OCI-LY7 (cell line): ENCODE results near the gene SCG3. TPM values are rescaled to one million over a fixed set of nuclear protein-coding genes. Genes with fewer than 3 reads are reported as not detected.
A peak's percentile ranks its signal among the peaks of the same experiment; 100 is the strongest.

Experiments used
- BruUV-seq: library from RNA; stranded (reverse); fragments of 400-500 nt; replicated peaks from 2 replicates; lab custom pipeline; 2021; lab: Mats Ljungman, UMichigan
- CTCF ChIA-PET: fragments of 300-600 bp; sonication (Branson Sonifier 250); formaldehyde crosslinking; loops from one replicate; lab custom pipeline; 2022; ENCODE audit warnings: antibody characterized with exemption; ENCODE audit not compliant: unreplicated experiment; lab: Charles Lee
- POLR2A ChIA-PET: fragments of 300-600 bp; sonication (Branson Sonifier 250); formaldehyde crosslinking; loops from one replicate; lab custom pipeline; 2022; ENCODE audit warnings: antibody characterized with exemption; lab: Charles Lee
- DNase-seq: peaks from one replicate; pipeline ENCODE4 v3.0.0-alpha.2; 2015; ENCODE audit warnings: low spot score
- H2AFZ ChIP-seq: fragments of 200-600 bp; sonication (generic), shearing (Covaris generic); 2 replicates; pipeline ENCODE4 v1.6.1; 2014; ENCODE audit warnings: mild to moderate bottlenecking, antibody characterized with exemption, low read length, moderate library complexity
- H3K27ac ChIP-seq: fragments of 200-600 bp; sonication (generic); 2 replicates; pipeline ENCODE4 v1.5.1; 2014; ENCODE audit warnings: mixed run types, low read depth, mild to moderate bottlenecking, moderate library complexity, low read length, inconsistent platforms; ENCODE audit not compliant: poor library complexity, severe bottlenecking
- H3K36me3 ChIP-seq: fragments of 200-600 bp; sonication (generic); 2 replicates; pipeline ENCODE4 v1.6.1; 2014; ENCODE audit warnings: mild to moderate bottlenecking, antibody characterized with exemption, low read length, moderate library complexity, mixed read lengths; ENCODE audit not compliant: insufficient read depth
- H3K4me1 ChIP-seq: fragments of 200-600 bp; sonication (generic); 2 replicates; pipeline ENCODE4 v1.5.1; 2014; ENCODE audit warnings: mild to moderate bottlenecking, low read length; ENCODE audit not compliant: insufficient read depth, poor library complexity, severe bottlenecking
- H3K4me2 ChIP-seq: fragments of 200-600 bp; sonication (generic); 2 replicates; pipeline ENCODE4 v1.6.1; 2014; ENCODE audit warnings: mild to moderate bottlenecking, low read length
- H3K4me3 ChIP-seq: fragments of 200-600 bp; sonication (generic); 2 replicates; pipeline ENCODE4 v1.5.1; 2014; ENCODE audit warnings: mild to moderate bottlenecking, low read depth, low read length; ENCODE audit not compliant: poor library complexity, severe bottlenecking
- H3K79me2 ChIP-seq: fragments of 200-600 bp; sonication (generic); 2 replicates; pipeline ENCODE4 v1.6.1; 2016; ENCODE audit warnings: low read depth, mild to moderate bottlenecking, low read length, moderate library complexity, mixed read lengths; ENCODE audit not compliant: insufficient read depth
- H3K9me2 ChIP-seq: fragments of 200-600 bp; sonication (generic); 2 replicates; pipeline ENCODE4 v1.6.1; 2016; ENCODE audit warnings: mild to moderate bottlenecking, low read length, mixed read lengths; ENCODE audit not compliant: insufficient read depth
- H3K9me3 ChIP-seq: fragments of 200-600 bp; sonication (generic); 2 replicates; pipeline ENCODE4 v1.6.1; 2014; ENCODE audit warnings: mild to moderate bottlenecking, mixed run types, low read length, mixed read lengths
- H4K20me1 ChIP-seq: fragments of 200-600 bp; sonication (generic); 2 replicates; pipeline ENCODE4 v1.6.1; 2014; ENCODE audit warnings: mild to moderate bottlenecking, antibody characterized with exemption, low read length, moderate library complexity, mixed read lengths; ENCODE audit not compliant: insufficient read depth
- EZH2phosphoT487 ChIP-seq: fragments of 200-600 bp; sonication (generic); IDR thresholded peaks from 2 replicates; pipeline ENCODE4 v1.6.1; 2018; ENCODE audit warnings: low read depth, borderline replicate concordance, mild to moderate bottlenecking, mixed run types, antibody characterized with exemption, low read length, moderate library complexity, mixed read lengths
- intact Hi-C: fragments of 100-400 bp; cut with micrococcal nuclease; formaldehyde crosslinking; loops from one replicate; pipeline ENCODE4 v1.10.0; 2022; ENCODE audit not compliant: unreplicated experiment
- total RNA-seq, 2 experiments: library from RNA; depleted of rRNA in 1 of 2; stranded (reverse); fragments of >200 nt in 1 of 2; shearing (Covaris generic) in 1 of 2; gene quantifications; 2 replicates each; pipeline ENCODE4 v1.2.3, GENCODE V29; 2014 to 2022
- TF ChIP-seq, protein P1 (sequence below): fragments of 200-600 bp; sonication (generic); conservative IDR thresholded peaks from 2 replicates; pipeline ENCODE4 v1.5.1; 2014; ENCODE audit warnings: mild to moderate bottlenecking, antibody characterized with exemption, low read length, moderate library complexity, mixed read lengths

The SCG3 gene
- total RNA-seq, 2 experiments from 2014 or later: not detected

- TF ChIP-seq, protein P1, sequence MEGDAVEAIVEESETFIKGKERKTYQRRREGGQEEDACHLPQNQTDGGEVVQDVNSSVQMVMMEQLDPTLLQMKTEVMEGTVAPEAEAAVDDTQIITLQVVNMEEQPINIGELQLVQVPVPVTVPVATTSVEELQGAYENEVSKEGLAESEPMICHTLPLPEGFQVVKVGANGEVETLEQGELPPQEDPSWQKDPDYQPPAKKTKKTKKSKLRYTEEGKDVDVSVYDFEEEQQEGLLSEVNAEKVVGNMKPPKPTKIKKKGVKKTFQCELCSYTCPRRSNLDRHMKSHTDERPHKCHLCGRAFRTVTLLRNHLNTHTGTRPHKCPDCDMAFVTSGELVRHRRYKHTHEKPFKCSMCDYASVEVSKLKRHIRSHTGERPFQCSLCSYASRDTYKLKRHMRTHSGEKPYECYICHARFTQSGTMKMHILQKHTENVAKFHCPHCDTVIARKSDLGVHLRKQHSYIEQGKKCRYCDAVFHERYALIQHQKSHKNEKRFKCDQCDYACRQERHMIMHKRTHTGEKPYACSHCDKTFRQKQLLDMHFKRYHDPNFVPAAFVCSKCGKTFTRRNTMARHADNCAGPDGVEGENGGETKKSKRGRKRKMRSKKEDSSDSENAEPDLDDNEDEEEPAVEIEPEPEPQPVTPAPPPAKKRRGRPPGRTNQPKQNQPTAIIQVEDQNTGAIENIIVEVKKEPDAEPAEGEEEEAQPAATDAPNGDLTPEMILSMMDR: no peak
- TF ChIP-seq EZH2phosphoT487: no peak
- Histone ChIP-seq H4K20me1 (no peaks in the 10 kb centered on the region), H3K9me3 (no peaks in the 10 kb centered on the region), H3K4me2 (no peak overlapping the region), H3K36me3 (no peaks in the 10 kb centered on the region), H3K4me1 (no peaks in the 10 kb centered on the region), H3K4me3 (no peak overlapping the region), H3K9me2 (no peaks in the 10 kb centered on the region), H3K27ac (no peak overlapping the region), H3K79me2 (no peaks in the 10 kb centered on the region), H2AFZ (no peak overlapping the region)
- DNase-seq: no peak
- BruUV-seq: no TSS peak
- intact Hi-C loops: loop anchor here (10.0 kb wide), 1 partner anchor 84 kb away; no protein-coding TSS in a partner anchor
- CTCF ChIA-PET: no interaction called here
- POLR2A ChIA-PET: interaction anchor here (0.6 kb wide), 1 partner anchor 632 kb away, joined by 4 read pairs; no protein-coding TSS in a partner anchor
Observed at GRCh38 chr15:51738553-51738952, 57.2 kb downstream of the SCG3 start.

- POLR2A ChIA-PET: interaction anchor here (0.6 kb wide), 1 partner anchor 633 kb away, joined by 4 read pairs; no protein-coding TSS in a partner anchor
- H3K4me3 ChIP-seq: no peak overlapping the region
Observed at GRCh38 chr15:51739061-51739712, 57.9 kb downstream of the SCG3 start.

More at GRCh38 chr15:51739061-51739712, 57.9 kb downstream of the SCG3 start:
- Histone ChIP-seq H3K9me3 (no peaks in the 10 kb centered on the region), H2AFZ (no peak overlapping the region), H4K20me1 (no peaks in the 10 kb centered on the region), H3K27ac (no peak overlapping the region), H3K9me2 (no peaks in the 10 kb centered on the region), H3K79me2 (no peaks in the 10 kb centered on the region), H3K36me3 (no peaks in the 10 kb centered on the region), H3K4me2 (no peak overlapping the region), H3K4me1 (no peaks in the 10 kb centered on the region)
- intact Hi-C loops: loop anchor here (10.0 kb wide), 1 partner anchor 84 kb away; no protein-coding TSS in a partner anchor
- no TSS peak for BruUV-seq
- DNase-seq: no peak
- TF ChIP-seq, protein P1: no peak
- 0 out of 2 replicates have a peak, but pooled peaks have one; percentile 2 for TF ChIP-seq EZH2phosphoT487
- CTCF ChIA-PET: no interaction called here
